AG09319 (cell line): Measurements from ENCODE around the gene DRGX.

Experiments
- DNase-seq: peaks from one replicate; pipeline ENCODE4 v3.0.0-alpha.2; 2010; ENCODE audit warnings: low read depth; ENCODE audit errors: extremely low read depth
- CTCF ChIP-seq: IDR thresholded peaks from 2 replicates; pipeline ENCODE4 v1.5.1; 2011; ENCODE audit warnings: low read depth, mild to moderate bottlenecking, inconsistent platforms, low read length, moderate library complexity

DRGX gene

GRCh38 chr10:49332768-49333167, 63.1 kb downstream of the DRGX start:
- TF ChIP-seq CTCF: no peak
- no peak for DNase-seq

- DNase-seq: no peak
- TF ChIP-seq CTCF: no peak
Measured at GRCh38 chr10:49332333-49332732, 63.6 kb downstream of the DRGX start.

- no peak for TF ChIP-seq CTCF
- no peak for DNase-seq
Measured at GRCh38 chr10:49331431-49331830, 64.5 kb downstream of the DRGX start.

- no peak for TF ChIP-seq CTCF
- DNase-seq: no peak
Measured at GRCh38 chr10:49330127-49330665, 65.7 kb downstream of the DRGX start.

- no peak for TF ChIP-seq CTCF
- DNase-seq: no peak
Measured at GRCh38 chr10:49329146-49329505, 66.8 kb downstream of the DRGX start.

GRCh38 chr10:49328401-49329145, 67.3 kb downstream of the DRGX start:
- no peak for TF ChIP-seq CTCF
- DNase-seq: no peak

- TF ChIP-seq CTCF: no peak
- no peak for DNase-seq
Measured at GRCh38 chr10:49327036-49327813, 68.7 kb downstream of the DRGX start.
